Parathyroid adenoma (tissue), 2 donors: Measurements from ENCODE around the gene FAAP100.

Experiments used
- H2AFZ ChIP-seq: fragments of 300-600 bp; sonication (generic); one replicate; pipeline ENCODE4 v1.7.0; 2017; ENCODE audit warnings: antibody characterized with exemption, mild to moderate bottlenecking
- H3K27ac ChIP-seq: fragments of 300-600 bp; sonication (generic); one replicate; pipeline ENCODE4 v1.7.0; 2017
- H3K27me3 ChIP-seq: fragments of 300-600 bp; sonication (generic); one replicate; pipeline ENCODE4 v1.7.0; 2017; ENCODE audit warnings: low read length; ENCODE audit not compliant: control insufficient read depth, insufficient read depth
- H3K36me3 ChIP-seq: fragments of 300-600 bp; sonication (generic); one replicate; pipeline ENCODE4 v1.7.0; 2017; ENCODE audit warnings: low read length; ENCODE audit not compliant: control insufficient read depth, insufficient read depth
- H3K4me1 ChIP-seq: fragments of 300-600 bp; sonication (generic); one replicate; pipeline ENCODE4 v1.7.0; 2017; ENCODE audit warnings: control low read depth
- H3K4me2 ChIP-seq: fragments of 300-600 bp; sonication (generic); one replicate; pipeline ENCODE4 v1.7.0; 2017; ENCODE audit warnings: low read length
- H3K4me3 ChIP-seq: fragments of 300-600 bp; sonication (generic); one replicate; pipeline ENCODE4 v1.7.0; 2017; ENCODE audit warnings: low read depth, low read length
- H3K79me2 ChIP-seq: fragments of 300-600 bp; sonication (generic); one replicate; pipeline ENCODE4 v1.7.0; 2017; ENCODE audit warnings: control low read depth
- H3K9ac ChIP-seq: fragments of 300-600 bp; sonication (generic); one replicate; pipeline ENCODE4 v1.7.0; 2017; ENCODE audit warnings: mild to moderate bottlenecking
- H3K9me3 ChIP-seq: fragments of 300-600 bp; sonication (generic); one replicate; pipeline ENCODE4 v1.7.0; 2017; ENCODE audit warnings: low read length; ENCODE audit not compliant: control insufficient read depth
- TF ChIP-seq, protein P1 (sequence below): fragments of 300-600 bp; sonication (generic); IDR thresholded peaks from one replicate; pipeline ENCODE4 v1.7.0; 2017; ENCODE audit warnings: antibody characterized with exemption, mild to moderate bottlenecking
- donor health status: primary hyperparathyroidism.

Gene FAAP100

GRCh38 chr17:81583589-81584342 is 31.6 kb upstream of the FAAP100 start:
- no peaks in the 10 kb centered on the region for H3K9me3 ChIP-seq
- TF ChIP-seq, protein P1, sequence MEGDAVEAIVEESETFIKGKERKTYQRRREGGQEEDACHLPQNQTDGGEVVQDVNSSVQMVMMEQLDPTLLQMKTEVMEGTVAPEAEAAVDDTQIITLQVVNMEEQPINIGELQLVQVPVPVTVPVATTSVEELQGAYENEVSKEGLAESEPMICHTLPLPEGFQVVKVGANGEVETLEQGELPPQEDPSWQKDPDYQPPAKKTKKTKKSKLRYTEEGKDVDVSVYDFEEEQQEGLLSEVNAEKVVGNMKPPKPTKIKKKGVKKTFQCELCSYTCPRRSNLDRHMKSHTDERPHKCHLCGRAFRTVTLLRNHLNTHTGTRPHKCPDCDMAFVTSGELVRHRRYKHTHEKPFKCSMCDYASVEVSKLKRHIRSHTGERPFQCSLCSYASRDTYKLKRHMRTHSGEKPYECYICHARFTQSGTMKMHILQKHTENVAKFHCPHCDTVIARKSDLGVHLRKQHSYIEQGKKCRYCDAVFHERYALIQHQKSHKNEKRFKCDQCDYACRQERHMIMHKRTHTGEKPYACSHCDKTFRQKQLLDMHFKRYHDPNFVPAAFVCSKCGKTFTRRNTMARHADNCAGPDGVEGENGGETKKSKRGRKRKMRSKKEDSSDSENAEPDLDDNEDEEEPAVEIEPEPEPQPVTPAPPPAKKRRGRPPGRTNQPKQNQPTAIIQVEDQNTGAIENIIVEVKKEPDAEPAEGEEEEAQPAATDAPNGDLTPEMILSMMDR = no peak
- no peaks in the 10 kb centered on the region for H3K36me3 ChIP-seq
- peaks cover 52% of the 10 kb centered on the region for H3K79me2 ChIP-seq
- H3K4me2 ChIP-seq = no peak overlapping the region
- H3K27ac ChIP-seq = no peak overlapping the region
- no peaks in the 10 kb centered on the region for H3K27me3 ChIP-seq
- H3K4me1 ChIP-seq = no peaks in the 10 kb centered on the region
- no peak overlapping the region for H3K4me3 ChIP-seq
- no peak overlapping the region for H3K9ac ChIP-seq
- no peak overlapping the region for H2AFZ ChIP-seq

GRCh38 chr17:81582749-81583148 is 30.6 kb upstream of the FAAP100 start:
- H3K79me2 ChIP-seq = peaks cover 56% of the 10 kb centered on the region
- no peaks in the 10 kb centered on the region for H3K27me3 ChIP-seq
- H2AFZ ChIP-seq = no peak overlapping the region
- no peak overlapping the region for H3K9ac ChIP-seq
- no peak overlapping the region for H3K4me2 ChIP-seq
- H3K4me3 ChIP-seq = no peak overlapping the region
- TF ChIP-seq, protein P1 = no peak
- no peaks in the 10 kb centered on the region for H3K9me3 ChIP-seq
- no peak overlapping the region for H3K27ac ChIP-seq
- no peaks in the 10 kb centered on the region for H3K4me1 ChIP-seq
- H3K36me3 ChIP-seq = no peaks in the 10 kb centered on the region

- H3K9me3 ChIP-seq = no peaks in the 10 kb centered on the region
- H3K9ac ChIP-seq = no peak overlapping the region
- no peaks in the 10 kb centered on the region for H3K27me3 ChIP-seq
- no peak overlapping the region for H3K27ac ChIP-seq
- peaks cover 59% of the 10 kb centered on the region for H3K79me2 ChIP-seq
- H3K4me2 ChIP-seq = no peak overlapping the region
- H3K4me1 ChIP-seq = no peaks in the 10 kb centered on the region
- TF ChIP-seq, protein P1 = no peak
- no peaks in the 10 kb centered on the region for H3K36me3 ChIP-seq
- H2AFZ ChIP-seq = no peak overlapping the region
- H3K4me3 ChIP-seq = no peak overlapping the region
Measured at GRCh38 chr17:81582341-81582740, 30.2 kb upstream of the FAAP100 start.

DNA sequence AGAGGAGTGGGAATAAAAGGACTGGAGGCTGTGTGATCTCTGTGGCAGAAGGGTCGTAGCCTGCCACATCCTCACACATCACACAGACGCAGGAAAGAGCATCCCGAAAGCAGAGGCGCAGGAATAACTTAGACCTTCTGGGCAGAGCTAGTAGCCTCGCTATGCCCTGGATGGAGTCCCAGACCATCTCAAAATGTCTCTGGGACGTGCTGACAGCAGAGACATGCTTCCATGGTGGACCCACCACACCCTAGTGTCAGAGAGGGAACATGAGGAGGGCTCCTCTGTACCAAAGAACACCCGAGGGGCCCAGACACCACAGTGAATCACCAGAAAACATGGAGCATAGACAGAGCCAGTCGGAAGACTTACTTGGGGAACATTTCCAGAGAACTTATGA is 29.6 kb upstream of the FAAP100 start:
- TF ChIP-seq, protein P1 = no peak
- H3K36me3 ChIP-seq = no peaks in the 10 kb centered on the region
- no peak overlapping the region for H3K4me3 ChIP-seq
- H3K9me3 ChIP-seq = no peaks in the 10 kb centered on the region
- no peak overlapping the region for H2AFZ ChIP-seq
- no peaks in the 10 kb centered on the region for H3K4me1 ChIP-seq
- H3K27ac ChIP-seq = no peak overlapping the region
- no peak overlapping the region for H3K4me2 ChIP-seq
- peaks cover 59% of the 10 kb centered on the region for H3K79me2 ChIP-seq
- no peaks in the 10 kb centered on the region for H3K27me3 ChIP-seq
- H3K9ac ChIP-seq = no peak overlapping the region

GRCh38 chr17:81580481-81580880 is 28.3 kb upstream of the FAAP100 start:
- Histone ChIP-seq H3K79me2 (peaks cover 59% of the 10 kb centered on the region), H3K4me3 (no peak overlapping the region), H3K9ac (no peak overlapping the region), H2AFZ (no peak overlapping the region), H3K4me2 (no peak overlapping the region), H3K27ac (no peak overlapping the region), H3K4me1 (no peaks in the 10 kb centered on the region), H3K27me3 (no peaks in the 10 kb centered on the region), H3K36me3 (no peaks in the 10 kb centered on the region), H3K9me3 (no peaks in the 10 kb centered on the region)
- TF ChIP-seq, protein P1 = no peak
